Suppressor macrophage treated with lipopolysaccharide for 1 hour (primary cell): ENCODE data around the gene COL4A6.
"Not testable (repeated sequence)": the region's sequence is repeated elsewhere in the genome, so short reads cannot be mapped to it uniquely, and the experiment has no call there.

Source experiments
- DNase-seq, 3 donors: peaks; one replicate each; pipeline ENCODE4 v3.0.0-alpha.2; 2020 to 2022

COL4A6 gene

DNA sequence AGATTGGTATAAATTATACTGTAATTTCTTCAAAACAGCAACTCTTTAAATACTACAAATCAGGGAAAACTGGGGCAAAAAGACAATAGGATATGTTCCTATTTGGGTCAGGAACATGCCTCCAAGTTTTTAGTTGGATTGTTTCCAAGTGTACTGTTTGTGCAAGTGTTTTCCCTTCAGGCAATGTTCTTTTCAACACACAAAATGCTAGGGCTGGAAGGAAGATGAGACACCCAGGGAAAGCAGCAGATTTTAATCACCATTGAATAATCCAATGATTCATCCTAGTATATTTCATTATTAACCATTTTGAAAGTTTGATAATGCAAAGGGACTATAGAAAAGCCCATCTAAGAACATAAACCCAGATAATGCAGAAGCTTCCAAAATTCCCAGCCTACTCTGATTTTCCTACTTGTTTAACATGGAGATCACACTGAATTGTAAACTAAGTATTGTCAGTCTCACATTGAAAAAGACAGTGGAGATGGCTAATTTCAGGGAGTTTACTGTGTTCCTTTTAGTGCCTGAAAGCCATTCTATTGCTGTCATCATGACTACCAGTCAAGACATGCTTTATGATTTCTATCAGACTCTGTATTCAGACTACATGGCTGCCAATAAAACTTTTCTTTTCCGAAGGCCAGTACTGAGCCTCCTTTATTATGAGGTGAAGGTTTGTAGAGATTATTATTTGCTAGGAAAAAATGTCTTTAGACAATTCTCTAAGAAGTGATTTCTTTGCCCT, 38.6 kb downstream of the COL4A6 start:
- no peak for DNase-seq

DNA sequence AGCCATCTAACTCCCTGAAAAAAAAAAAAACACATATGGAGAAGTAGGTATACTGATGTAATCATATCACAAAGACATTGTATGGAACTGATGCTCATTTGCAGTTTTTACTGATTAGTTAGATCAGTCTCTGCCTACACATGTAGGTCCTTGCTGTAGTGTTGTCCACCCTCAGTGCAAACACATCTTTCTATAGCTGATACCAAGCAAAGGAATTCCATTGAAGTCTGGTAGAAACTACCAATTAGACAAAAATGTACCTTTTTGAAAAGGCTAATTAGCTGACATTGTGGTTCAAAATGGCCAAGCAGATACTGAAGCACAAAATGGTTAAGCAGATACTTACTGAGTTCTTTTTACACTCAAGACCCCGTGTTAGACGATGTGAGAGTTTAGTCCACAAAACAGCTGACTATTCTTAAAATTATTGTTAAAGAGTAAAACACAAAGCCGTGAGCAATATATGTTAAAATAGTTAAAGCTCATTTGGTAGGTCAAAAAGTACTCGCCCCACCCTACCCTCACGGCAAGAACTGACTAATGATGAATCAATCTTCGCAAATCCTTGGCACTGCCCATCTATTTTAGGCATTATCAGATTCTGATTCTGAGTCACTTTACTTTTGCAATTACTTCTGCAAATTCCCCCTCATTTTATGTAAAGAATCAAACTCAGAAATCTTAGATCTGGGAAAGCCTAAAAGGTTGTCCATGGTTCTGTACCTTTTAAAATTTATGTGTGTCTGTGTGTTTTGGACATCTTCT, 40.4 kb downstream of the COL4A6 start:
- no peak for DNase-seq

DNA sequence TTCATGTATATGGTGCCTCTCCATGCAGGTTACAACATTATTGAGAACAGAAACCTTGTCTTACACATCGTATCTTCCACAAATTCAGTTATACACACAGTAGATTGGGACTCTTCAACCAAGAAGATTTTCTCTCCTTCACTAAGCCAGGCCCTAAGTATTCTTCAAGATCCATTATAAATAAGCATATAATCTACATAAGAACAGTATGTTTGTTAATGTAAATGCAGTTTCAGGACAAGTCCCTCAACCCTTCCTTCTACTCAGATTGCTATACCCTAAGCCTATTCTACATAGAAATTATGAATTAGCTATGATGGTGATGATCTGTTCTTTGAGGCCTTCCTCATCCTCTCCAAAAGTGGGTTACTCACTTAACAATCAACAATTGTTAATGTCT, 41.2 kb downstream of the COL4A6 start:
- no peak for DNase-seq

DNA sequence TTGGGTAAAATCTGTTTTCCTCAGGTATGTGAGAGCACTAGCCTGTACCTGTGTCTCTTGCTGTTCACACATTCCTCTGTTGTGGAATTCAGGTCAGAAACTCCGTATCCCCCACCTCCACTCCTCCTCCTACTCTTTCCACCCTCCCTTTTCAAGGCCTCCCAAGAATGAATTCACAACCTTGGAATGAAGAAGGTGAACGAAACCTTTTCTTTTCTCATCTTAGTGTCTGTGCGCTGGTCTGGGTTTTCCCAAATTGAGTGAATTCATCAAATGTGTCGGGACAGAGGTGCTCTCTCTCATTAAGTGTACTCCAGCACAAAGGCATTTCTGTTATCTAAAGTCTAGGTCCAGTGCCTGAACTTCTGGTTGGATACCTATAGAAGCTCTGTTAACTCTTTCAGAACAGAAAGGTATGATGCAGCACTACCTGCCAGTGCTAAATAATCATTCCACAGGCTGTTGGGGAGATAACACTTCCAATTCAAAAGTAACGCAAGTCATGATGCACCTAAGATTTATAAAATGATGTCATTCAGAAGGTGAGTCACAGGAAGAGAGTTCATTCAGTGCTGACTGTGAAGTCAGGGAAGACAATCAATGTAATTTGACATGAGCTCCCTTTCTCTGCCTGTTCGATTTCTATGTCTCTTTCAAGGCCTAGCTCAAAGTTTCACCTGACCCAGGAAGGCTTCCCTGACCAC, 41.9 kb downstream of the COL4A6 start:
- DNase-seq, result no peak

DNA sequence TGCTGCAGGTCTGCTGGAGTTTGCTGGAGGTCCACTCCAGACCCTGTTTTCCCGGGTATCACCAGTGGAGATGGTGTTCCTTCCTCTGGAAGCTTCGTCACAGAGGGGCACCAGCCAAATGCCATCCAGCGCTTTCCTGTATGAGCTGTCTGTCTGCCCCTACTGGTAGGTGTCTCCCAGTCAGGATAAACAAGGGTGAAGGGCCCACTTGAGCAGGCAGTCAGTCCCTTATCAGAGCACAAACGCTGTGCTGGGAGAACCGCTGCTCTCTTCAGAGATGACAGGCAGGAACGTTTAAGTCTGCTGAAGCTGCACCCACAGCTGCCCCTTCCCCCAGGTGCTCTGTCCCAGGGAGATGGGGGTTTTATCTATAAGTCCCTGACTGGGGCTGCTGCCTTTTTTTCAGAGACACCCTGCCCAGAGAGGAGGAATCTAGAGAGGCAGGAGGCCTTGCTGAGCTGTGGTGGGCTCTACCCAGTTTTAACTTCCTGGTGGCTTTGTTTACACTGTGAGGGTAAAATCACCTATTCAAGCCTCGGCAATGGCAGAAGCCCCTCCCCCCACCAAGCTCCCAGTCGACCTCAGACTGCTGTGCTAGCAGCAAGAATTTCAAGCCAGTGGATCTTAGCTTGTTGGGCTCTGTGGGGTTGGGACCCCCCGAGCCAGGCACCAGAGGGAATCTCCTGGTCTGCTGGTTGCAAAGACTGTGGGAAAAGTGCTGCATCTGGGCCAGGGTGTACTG, 47.1 kb downstream of the COL4A6 start:
- DNase-seq, result not testable (repeated sequence)

DNA sequence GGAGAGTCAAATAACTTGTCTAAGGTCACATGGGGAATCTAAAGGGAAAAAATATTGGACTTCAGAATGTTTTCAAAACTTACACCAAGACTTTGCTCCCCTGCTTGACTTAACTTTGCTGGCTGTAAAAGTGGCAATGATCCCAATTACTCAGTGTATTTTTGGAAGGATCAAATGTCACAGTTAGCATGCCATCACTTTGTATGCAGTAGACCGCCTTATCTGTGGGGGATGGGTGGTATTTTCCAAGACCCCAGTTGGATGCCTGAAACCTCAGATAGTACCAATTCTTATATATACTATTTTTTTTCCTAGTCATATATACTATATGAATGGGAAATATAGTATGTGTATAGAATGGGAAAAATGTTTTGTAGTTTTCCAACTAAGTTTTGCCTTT, 53.4 kb downstream of the COL4A6 start:
- DNase-seq, result no peak

DNA sequence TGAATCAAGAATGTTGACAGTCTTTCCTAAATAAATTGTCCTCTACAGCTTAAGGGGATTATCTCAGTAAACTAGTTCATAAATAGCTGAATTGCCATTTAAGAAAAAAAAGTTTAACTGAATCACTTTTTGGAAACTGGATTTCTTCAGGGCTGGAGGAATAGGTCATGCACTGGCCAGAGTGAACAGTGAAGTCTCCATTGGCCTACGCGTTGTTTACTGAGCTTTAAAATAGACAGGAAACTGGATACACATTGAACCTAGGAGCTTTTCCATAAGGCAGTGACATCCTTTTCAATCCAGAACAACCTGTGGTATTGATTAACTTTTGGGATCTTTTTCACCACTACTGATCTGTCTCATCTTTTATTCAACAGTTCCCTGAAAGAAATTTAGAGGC, 58.0 kb downstream of the COL4A6 start:
- DNase-seq, result no peak

DNA sequence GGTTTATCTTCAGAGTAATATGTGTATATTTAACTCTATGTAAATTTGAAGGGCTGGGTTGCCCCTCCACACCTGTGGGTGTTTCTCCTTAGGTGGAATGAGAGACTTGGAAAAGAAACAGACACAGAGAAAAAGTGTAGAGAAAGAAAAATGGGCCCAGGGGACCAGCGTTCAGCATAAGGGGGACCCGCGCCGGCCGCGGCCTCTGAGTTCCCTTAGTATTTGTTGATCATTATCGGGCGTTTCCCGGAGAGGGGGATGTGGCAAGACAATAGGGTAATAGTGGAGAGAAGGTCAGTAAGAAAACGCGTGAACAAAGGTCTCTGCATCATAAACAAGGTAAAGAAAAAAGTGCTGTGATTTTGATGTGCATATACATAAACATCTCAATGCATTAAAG, 61.4 kb downstream of the COL4A6 start:
- not testable (repeated sequence) for DNase-seq

DNA sequence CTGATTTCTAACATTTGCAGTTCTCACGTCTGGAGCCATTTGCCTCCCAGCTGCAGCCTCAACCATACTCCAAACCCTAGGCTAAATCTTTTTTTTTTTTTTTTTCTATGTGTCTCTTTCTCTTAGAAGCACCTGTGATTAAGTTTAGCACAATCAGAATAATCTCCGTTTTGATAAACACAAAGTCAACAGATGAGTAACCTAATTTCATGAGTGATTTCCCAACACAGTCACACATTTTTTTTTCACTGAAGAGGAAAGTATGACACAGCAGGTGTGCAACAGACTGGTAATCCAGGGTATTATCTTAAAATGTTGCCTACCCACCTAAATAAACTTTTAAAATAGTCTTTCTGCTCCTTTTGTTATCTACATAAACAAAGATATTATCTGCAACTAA, 62.6 kb downstream of the COL4A6 start:
- DNase-seq, result not testable (repeated sequence)

DNA sequence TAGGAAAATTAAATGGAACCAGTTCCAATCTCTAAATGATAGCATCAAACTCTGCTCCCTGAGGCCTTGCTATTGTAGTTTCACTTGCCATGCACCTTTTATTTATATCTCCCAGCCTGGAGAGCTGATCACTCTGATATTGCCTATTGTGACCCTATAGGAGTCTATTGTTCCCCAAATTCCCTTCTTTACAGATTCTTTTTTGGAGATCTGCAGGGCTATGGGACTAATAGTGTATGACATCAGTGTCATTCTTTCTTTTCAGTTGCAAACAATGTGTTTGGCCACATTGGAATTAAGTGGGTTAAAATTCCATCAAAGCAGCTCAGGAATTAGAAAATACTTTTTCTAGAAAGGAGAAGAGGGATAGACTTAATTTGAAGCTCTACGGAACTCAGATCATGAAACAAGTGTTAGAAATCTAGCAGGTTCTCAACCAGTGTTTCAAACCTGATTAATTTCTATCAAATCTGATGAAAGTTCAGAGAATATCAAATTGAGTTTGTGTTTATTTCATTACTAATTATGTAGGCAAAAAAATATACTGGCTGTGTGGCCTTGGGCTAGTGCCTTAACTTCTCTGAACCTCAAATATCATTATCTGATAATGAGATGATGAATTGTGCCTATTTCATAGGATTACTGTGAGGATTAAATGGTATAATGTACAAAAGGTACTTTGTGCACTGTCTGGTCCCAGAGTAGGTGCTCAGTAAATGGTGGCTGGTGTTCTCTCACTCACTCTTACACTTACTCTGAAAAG, 71.4 kb downstream of the COL4A6 start:
- no peak for DNase-seq

DNA sequence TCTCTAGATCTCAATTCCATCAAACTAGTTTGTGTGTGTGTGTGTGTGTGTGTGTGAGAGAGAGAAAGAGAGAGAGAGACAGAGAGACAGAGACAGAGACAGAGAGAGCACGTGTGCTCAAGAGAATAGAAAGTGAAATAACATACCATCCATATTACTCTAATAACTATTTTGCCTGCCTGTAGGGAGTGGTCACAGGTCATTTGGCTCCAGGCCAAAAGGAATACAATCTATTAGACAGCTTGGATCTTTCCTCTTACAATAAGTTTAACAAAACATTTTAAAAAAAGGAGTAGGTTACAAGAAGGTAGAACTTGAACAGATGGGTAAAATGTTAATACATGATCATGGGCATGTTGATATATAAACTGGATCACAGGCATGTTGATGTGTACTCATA, 76.2 kb downstream of the COL4A6 start:
- DNase-seq, result no peak

DNA sequence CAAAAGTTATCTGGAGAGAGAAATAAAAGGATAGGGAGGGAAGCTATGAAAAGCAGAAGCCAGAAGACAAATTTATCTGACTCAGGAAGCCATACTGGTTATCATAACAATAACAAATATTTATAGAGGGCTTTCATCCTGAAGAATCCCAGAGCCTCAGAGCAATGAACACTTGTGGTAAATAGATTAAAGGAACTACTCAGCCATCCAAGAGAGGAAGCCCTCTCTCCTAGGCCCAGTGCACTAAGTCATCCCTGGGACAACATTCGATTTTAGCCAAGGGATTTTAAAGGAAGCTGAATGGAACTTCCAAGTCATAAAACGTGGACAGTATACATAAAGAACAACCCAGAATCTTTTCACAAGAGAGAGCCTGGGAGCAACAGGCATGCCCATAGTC, 76.9 kb downstream of the COL4A6 start:
- no peak for DNase-seq

DNA sequence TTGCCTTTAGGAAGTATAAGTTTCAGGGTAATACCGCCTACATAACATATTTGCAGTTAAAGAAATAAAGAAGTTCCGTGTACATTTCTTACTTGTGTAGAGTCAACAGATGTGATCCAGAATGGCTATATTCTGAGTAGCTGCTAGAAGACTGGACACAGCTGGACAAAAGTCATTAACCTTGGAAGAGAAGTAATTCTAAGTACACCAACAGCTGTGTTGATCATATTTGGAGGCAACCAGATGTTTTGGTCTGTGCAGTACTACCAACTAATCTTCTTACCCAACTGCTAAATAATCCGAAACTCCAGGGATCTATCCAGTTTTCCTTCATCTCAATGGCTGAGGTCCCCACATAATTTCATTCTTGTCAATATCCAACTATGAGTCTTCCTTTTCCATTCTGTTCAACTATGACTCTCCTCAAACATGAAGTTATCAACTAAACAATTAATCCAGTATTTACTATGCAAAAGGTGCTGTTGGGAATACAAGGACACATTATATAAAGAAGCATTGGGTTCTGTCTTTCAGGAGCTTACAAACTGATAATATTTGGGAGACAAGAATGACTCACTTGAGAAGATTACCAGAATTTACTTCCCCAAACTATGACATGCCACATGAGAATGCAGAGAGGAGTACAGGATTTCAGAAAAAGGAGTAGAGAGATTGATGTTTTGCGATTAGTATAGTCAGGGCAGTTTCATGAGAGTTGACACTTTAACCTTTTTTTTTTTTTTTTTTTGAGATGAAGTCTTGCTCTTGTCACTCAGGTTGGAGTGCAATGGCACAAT, 78.2 kb downstream of the COL4A6 start:
- DNase-seq, result no peak

DNA sequence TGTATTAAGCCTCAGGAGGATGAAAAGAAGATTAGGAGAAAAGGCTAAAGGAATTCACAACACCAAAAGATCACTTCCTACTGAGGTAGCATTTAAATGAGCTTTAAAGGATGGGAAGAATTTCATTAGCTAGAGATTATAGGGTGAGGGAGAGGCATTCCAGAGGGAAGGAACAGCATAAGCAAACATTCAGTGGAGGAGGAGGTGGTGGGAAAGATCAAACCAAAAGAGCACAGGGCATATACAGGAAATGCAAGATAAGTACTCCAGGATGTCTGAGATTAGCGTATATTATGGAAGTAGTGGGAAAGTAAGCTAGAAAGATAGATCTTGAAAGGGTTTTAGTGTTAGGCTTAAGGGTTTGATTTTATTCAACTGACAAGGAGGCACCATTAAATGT, 84.8 kb downstream of the COL4A6 start:
- no peak for DNase-seq

DNA sequence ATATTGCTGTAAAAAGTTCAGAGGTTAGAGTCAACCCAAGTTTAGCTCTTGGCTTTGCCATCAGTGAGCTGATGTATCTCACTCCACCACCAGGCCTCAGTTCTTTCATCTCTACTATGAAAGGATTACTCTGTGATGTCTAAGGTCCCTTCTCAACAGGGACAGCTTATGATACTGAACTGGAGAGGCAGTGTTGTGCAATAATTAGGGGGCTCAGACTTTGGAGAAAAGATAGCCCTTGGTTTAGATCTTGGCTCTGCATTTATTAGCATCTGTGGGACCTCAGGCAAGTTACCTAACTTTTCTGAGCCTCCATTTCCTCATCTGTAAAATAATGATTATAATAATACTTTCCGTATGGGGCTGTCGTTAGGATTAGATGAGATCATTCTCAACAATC, 89.0 kb downstream of the COL4A6 start:
- no peak for DNase-seq

DNA sequence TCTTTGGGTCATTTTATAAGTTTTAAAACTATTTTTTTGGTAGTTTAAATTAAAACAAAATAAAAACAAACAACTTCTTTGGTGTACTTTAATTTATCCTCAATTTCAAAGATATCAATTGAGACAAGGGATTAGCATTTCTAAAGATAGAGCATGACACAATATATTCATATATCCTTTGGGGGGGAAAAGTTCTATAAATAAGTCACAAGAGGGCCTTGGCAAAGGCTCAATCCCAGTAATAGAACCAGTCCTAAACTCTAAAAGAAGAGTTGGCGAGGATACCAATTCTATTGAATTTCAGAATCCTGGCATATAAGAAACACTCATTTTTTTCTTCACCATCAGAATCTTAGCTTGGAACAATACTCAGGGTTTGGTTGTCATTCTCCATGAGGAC, 89.7 kb downstream of the COL4A6 start:
- DNase-seq, result no peak

DNA sequence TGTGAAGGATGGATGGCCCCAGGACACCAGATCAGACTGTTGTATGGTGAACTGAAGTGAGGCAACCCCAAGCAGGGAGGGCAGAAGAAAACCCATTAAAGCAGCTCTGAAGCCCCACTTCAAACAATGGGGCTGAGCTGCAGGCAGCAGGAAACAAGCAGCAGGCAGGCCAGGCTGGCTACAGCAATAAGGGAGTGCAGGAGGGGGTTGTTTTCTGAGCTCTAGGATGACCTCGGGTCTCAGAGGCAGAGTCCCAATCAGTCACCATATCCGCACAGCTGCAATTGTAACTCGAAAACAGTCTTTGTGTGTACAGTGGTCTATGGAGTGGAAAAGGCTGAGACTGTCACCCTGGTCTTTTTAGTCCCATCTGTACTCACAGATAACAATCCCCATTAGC, 90.4 kb downstream of the COL4A6 start:
- DNase-seq, result no peak

DNA sequence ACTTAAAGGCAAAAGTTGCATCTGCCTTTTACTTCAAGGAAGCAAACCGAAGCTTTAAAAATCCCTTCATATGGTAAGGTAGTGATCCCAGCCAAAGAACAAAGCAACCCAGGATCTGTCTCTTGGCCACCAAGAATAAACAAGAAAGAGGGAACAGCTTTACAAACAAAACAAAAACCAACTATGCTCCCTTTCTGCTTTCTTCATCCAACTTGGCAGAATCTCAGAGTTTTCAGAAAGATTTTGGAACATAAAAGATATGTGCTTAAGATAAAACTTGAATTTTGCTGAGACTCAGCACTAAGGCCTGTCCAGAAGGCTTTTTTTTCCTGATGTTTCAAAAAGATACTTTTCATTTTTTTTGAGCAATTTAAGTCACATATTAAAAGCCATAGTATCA, 94.0 kb downstream of the COL4A6 start:
- DNase-seq, result no peak

DNA sequence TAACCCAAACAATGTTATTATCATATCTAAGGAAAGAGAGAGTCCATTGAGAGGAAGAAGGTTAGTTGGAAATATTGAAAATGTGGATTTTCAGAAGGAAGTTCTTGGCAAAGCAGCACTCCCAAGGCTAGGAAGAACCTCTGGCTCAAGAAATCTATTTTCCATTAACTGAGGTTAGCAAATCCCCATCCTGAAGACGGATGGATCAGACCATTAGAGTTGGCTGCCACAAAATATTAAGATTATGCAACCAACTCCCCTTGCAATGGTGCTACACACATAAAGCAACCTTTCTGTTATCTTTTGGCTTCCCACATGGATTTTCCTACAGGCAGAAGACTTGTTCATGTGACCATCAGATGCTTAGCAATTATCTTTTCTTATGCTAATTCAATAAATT, 96.3 kb downstream of the COL4A6 start:
- no peak for DNase-seq

DNA sequence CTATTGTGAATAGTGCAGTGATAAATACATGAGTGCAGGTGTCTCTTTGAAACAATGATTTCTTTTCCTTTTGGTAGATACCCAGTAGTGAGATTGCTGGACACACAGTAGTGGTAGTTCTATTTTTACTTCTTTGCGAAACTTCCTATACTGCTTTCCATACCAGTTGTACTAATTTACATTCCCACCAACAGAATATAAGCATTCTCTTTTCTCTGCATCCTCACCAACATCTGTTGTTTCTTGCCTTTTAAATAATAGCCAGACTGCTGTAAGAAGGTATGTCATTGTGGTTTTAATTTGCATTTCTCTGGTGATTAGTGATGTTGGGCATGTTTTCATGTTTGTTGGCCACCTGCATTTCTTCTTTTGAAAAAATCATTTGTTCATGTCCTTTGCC, 105.9 kb downstream of the COL4A6 start:
- no peak for DNase-seq

DNA sequence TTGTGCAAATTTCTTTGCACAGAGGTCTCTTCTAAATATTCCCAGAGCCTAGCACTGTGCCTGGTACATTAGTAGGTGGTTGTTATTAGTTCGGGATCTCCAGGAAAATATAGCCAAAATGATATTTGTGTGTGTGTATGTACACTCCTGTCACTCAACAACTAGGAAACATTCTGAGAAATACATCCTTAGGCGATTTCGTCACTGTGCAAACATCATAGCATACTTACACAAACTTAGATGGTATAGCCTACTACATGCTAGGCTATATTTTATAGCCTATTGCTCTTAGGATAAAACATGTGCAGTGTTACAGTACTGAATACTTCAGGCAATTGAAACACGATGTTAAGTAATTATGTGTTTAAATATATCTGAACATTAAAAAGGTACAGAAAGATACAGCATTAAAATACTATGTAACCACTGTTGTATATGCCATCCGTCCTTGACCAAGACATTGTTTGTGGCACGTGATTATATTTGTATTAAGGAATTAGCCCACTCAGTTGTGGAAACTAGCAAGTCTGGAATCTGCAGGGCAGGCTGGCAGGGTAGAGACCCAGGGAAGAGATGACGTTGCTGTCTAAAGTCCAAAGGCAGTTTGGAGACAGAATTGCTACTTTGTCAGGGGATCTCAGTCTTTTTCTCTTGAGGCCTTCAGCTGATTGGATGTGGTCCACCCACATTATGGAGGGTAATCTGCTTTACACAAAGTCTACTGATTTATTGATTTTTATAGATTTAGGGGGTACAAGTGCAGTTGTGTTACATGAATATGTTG, 106.9 kb downstream of the COL4A6 start:
- no peak for DNase-seq
